Left ventricle myocardium superior (tissue), 1 donor: ENCODE results near the gene RNF186. TPM values are rescaled to one million over a fixed set of nuclear protein-coding genes. Genes with fewer than 3 reads are reported as not detected.
"Not testable (repeated sequence)": the region's sequence is repeated elsewhere in the genome, so short reads cannot be mapped to it uniquely, and the experiment has no call there.

Experiments
- ATAC-seq: fragments of 200-7000 bp; cut with Tn5 transposase; one replicate; pipeline ENCODE4 v1.9.1; 2020; ENCODE audit warnings: mild to moderate bottlenecking, moderate library complexity
- DNase-seq: peaks from one replicate; pipeline ENCODE4 v3.0.0-alpha.2; 2020
- intact Hi-C: fragments of 100-400 bp; cut with micrococcal nuclease; formaldehyde crosslinking; loops from one replicate; pipeline ENCODE4 v1.11.0; 2022
- long read RNA-seq: library from polyadenylated mRNA; unstranded; transcript quantifications from one replicate; pipeline ENCODE4 v2.0.0, GENCODE V29; 2021
- total RNA-seq: library from RNA; stranded (reverse); fragmentation: NEBNext Ultra II Directional; extraction: Animal tissue kit (Norgen Biotek cat#: 25700); gene quantifications from one replicate; pipeline ENCODE4 v1.2.1, GENCODE V29; 2021
- donor health status: DM: no; HTN: yes; CAD: no; lungs with severe emphysema.

Gene RNF186
- total RNA-seq = not detected
- long read RNA-seq = 0 reads

GRCh38 chr1:19814681-19815503, at the start of gene RNF186:
Gene RNF186, minus strand, starts transcription at chr1:19815283. Its CDS starts 182 bp downstream, at chr1:19815101.
- DNase-seq (no peak), ATAC-seq (peak; percentile 49)
- intact Hi-C loops = no loop called here

GRCh38 chr1:19864570-19865160, 49.6 kb upstream of the RNF186 start:
- DNase-seq = no peak
- intact Hi-C loops = no loop called here
- no peak for ATAC-seq

GRCh38 chr1:19862944-19863343, 47.9 kb upstream of the RNF186 start:
- no peak for ATAC-seq
- intact Hi-C loops = no loop called here
- DNase-seq = no peak

GRCh38 chr1:19861842-19862530, 46.9 kb upstream of the RNF186 start:
- ATAC-seq (no peak), DNase-seq (no peak)
- intact Hi-C loops = no loop called here

GRCh38 chr1:19861034-19861433, 46.0 kb upstream of the RNF186 start:
- ATAC-seq = no peak
- intact Hi-C loops = no loop called here
- no peak for DNase-seq

GRCh38 chr1:19860418-19860817, 45.3 kb upstream of the RNF186 start:
- ATAC-seq = no peak
- no peak for DNase-seq
- intact Hi-C loops = no loop called here

GRCh38 chr1:19859876-19860275, 44.8 kb upstream of the RNF186 start:
- intact Hi-C loops = no loop called here
- DNase-seq (no peak), ATAC-seq (no peak)

- intact Hi-C loops = no loop called here
- no peak for DNase-seq
- ATAC-seq = no peak
Measured at GRCh38 chr1:19858893-19859292, 43.8 kb upstream of the RNF186 start.

- intact Hi-C loops = no loop called here
- ATAC-seq = no peak
- no peak for DNase-seq
Measured at GRCh38 chr1:19854866-19855265, 39.8 kb upstream of the RNF186 start.

GRCh38 chr1:19852036-19852435, 37.0 kb upstream of the RNF186 start:
- intact Hi-C loops = no loop called here

GRCh38 chr1:19850214-19850613, 35.1 kb upstream of the RNF186 start:
- no peak for DNase-seq
- intact Hi-C loops = no loop called here
- ATAC-seq = no peak

More at GRCh38 chr1:19852036-19852435, 37.0 kb upstream of the RNF186 start:
- DNase-seq (no peak), ATAC-seq (no peak)

- ATAC-seq, DNase-seq, intact Hi-C loops: not testable (repeated sequence)
Measured at GRCh38 chr1:19849307-19849706, 34.2 kb upstream of the RNF186 start.

- ATAC-seq, intact Hi-C loops, DNase-seq: not testable (repeated sequence)
Measured at GRCh38 chr1:19847334-19847733, 32.3 kb upstream of the RNF186 start.

GRCh38 chr1:19846338-19846737, 31.3 kb upstream of the RNF186 start:
- no peak for DNase-seq
- ATAC-seq = no peak
- intact Hi-C loops = no loop called here

GRCh38 chr1:19845555-19845954, 30.5 kb upstream of the RNF186 start:
- intact Hi-C loops = no loop called here
- DNase-seq (no peak), ATAC-seq (no peak)

GRCh38 chr1:19844731-19845495, 29.8 kb upstream of the RNF186 start:
- no peak for ATAC-seq
- intact Hi-C loops = no loop called here
- no peak for DNase-seq

- intact Hi-C loops = no loop called here
- ATAC-seq (no peak), DNase-seq (no peak)
Measured at GRCh38 chr1:19840228-19840627, 25.1 kb upstream of the RNF186 start.

GRCh38 chr1:19837866-19838265, 22.8 kb upstream of the RNF186 start:
- DNase-seq (no peak), ATAC-seq (no peak)
- intact Hi-C loops = no loop called here

- intact Hi-C loops = no loop called here
- ATAC-seq = no peak
Measured at GRCh38 chr1:19835578-19835977, 20.5 kb upstream of the RNF186 start.

More at GRCh38 chr1:19835578-19835977, 20.5 kb upstream of the RNF186 start:
- DNase-seq = no peak
